CD4-positive, alpha-beta memory T cell (primary cell): ENCODE measurements around the gene UTP11. TPM values are rescaled to one million over a fixed set of nuclear protein-coding genes. Genes with fewer than 3 reads are reported as not detected.

Experiments used
- CTCF ChIA-PET: fragments of 350-600 bp; sonication (Branson Sonifier 250); formaldehyde crosslinking; loops from one replicate; lab custom pipeline; 2021; ENCODE audit warnings: inconsistent platforms; ENCODE audit not compliant: partially characterized antibody; lab: Charles Lee
- POLR2A ChIA-PET: fragments of 350-600 bp; sonication (Branson Sonifier 250); formaldehyde crosslinking; loops from one replicate; lab custom pipeline; 2021; ENCODE audit not compliant: partially characterized antibody; lab: Charles Lee
- DNase-seq, 5 donors: peaks; one replicate each; pipeline versions ENCODE4 v3.0.0 to v3.0.0-alpha.2; 2020 to 2022; ENCODE audit warnings: mixed read lengths in 1 of 5
- H3K27ac ChIP-seq: one replicate; pipeline ENCODE4 v1.7.0; 2013; ENCODE audit warnings: low read depth, low read length
- H3K27me3 ChIP-seq: 2 replicates; pipeline ENCODE4 v1.7.0; 2013; ENCODE audit warnings: mild to moderate bottlenecking, low read length, moderate library complexity; ENCODE audit not compliant: insufficient read depth
- H3K36me3 ChIP-seq: 2 replicates; pipeline ENCODE4 v1.7.0; 2013; ENCODE audit warnings: mild to moderate bottlenecking, low read length, moderate library complexity; ENCODE audit not compliant: insufficient read depth
- H3K4me1 ChIP-seq: 2 replicates; pipeline ENCODE4 v1.7.0; 2013; ENCODE audit warnings: mild to moderate bottlenecking, low read length, moderate library complexity; ENCODE audit not compliant: insufficient read depth
- H3K4me3 ChIP-seq, 2 donors: one replicate each; pipeline ENCODE4 v1.7.0; 2013; ENCODE audit warnings: low read length in 2 of 2, mild to moderate bottlenecking in 1 of 2
- H3K9me3 ChIP-seq, 2 donors: one replicate each; pipeline ENCODE4 v1.7.0; 2013; ENCODE audit warnings: low read length in 2 of 2, control low read depth in 1 of 2; ENCODE audit not compliant: control insufficient read depth in 1 of 2
- H3K27ac Mint-ChIP-seq, 7 donors: one replicate each; pipeline ENCODE4 v1.8.0; 2020 to 2021; ENCODE audit warnings: mixed read lengths in 7 of 7, mild to moderate bottlenecking in 6 of 7, inconsistent platforms in 3 of 7, moderate library complexity in 3 of 7
- H3K27me3 Mint-ChIP-seq, 2 donors: one replicate each; pipeline ENCODE4 v1.8.0; 2020 to 2021; ENCODE audit warnings: mixed read lengths in 2 of 2
- H3K36me3 Mint-ChIP-seq, 2 donors: one replicate each; pipeline ENCODE4 v1.8.0; 2020 to 2021; ENCODE audit warnings: mixed read lengths in 2 of 2, inconsistent platforms in 1 of 2, mild to moderate bottlenecking in 1 of 2
- H3K4me1 Mint-ChIP-seq, 4 donors: one replicate each; pipeline ENCODE4 v1.8.0; 2020 to 2021; ENCODE audit warnings: mixed read lengths in 4 of 4, mild to moderate bottlenecking in 1 of 4
- H3K4me3 Mint-ChIP-seq, 8 donors: one replicate each; pipeline ENCODE4 v1.8.0; 2020 to 2021; ENCODE audit warnings: mixed read lengths in 8 of 8, mild to moderate bottlenecking in 7 of 8, moderate library complexity in 6 of 8, inconsistent platforms in 3 of 8
- H3K9me3 Mint-ChIP-seq, 8 donors: one replicate each; pipeline ENCODE4 v1.8.0; 2020 to 2021; ENCODE audit warnings: mixed read lengths in 8 of 8, mild to moderate bottlenecking in 5 of 8, inconsistent platforms in 3 of 8, moderate library complexity in 1 of 8
- intact Hi-C: fragments of 100-400 bp; cut with micrococcal nuclease; formaldehyde crosslinking; loops from one replicate; pipeline ENCODE4 v1.15.1; 2023
- polyA plus RNA-seq, 2 donors: library from polyadenylated mRNA; unstranded; fragments of 300-500 nt; fragmentation: Illumina TruSeq; gene quantifications; one replicate each; pipeline ENCODE4 v1.2.3, GENCODE V29; 2021
- total RNA-seq, 2 experiments: library from RNA; stranded (reverse); gene quantifications; one replicate each; pipeline ENCODE4 v1.2.3, GENCODE V29; 2021

UTP11 gene
- total and polyA plus RNA-seq, 4 experiments from 2014 or later = 17.3 to 21.9 (median 19.3) TPM

- H3K4me1 Mint-ChIP-seq = peaks cover 19 to 51% (median 33%) of the 10 kb centered on the region in 4 donors
- H3K4me3 ChIP-seq = no peak overlapping the region
- no peaks in the 10 kb centered on the region for H3K27me3 ChIP-seq
- H3K27ac Mint-ChIP-seq = peak overlapping the region in 6 of 7 donors; percentile 42 to 86 (median 62)
- no peaks in the 10 kb centered on the region for H3K9me3 ChIP-seq
- H3K4me3 Mint-ChIP-seq = peak overlapping the region in 1 of 8 donors; percentile 6
- no peaks in the 10 kb centered on the region for H3K36me3 ChIP-seq
- ChIA-PET CTCF (interaction anchor here (1.0 to 15.6 kb wide), 3 partner anchors 9 to 15 kb away, joined by 4 to 192 read pairs (median 5); partner anchors contain the start of gene SF3A3), POLR2A (interaction anchor here (1.0 to 1.2 kb wide), 2 partner anchors 9 to 15 kb away, joined by 3 to 6 read pairs; no protein-coding TSS in a partner anchor)
- peaks cover 0 to 4% (median 0%) of the 10 kb centered on the region in 8 donors for H3K9me3 Mint-ChIP-seq
- intact Hi-C loops = no loop called here
- peaks cover 0 to 10% of the 10 kb centered on the region in 2 donors for H3K36me3 Mint-ChIP-seq
- DNase-seq = peak in 1 of 5 donors; percentile 58
- peaks cover 29% of the 10 kb centered on the region for H3K4me1 ChIP-seq
- H3K27me3 Mint-ChIP-seq = peaks cover 0 to 3% of the 10 kb centered on the region in 2 donors
- H3K27ac ChIP-seq = no peak overlapping the region
Observed at GRCh38 chr1:38009088-38009840, 3.3 kb upstream of the UTP11 start.

- intact Hi-C loops = no loop called here
- Histone ChIP-seq H3K4me3 (no peak overlapping the region), H3K27me3 (no peaks in the 10 kb centered on the region), H3K36me3 (no peaks in the 10 kb centered on the region), H3K4me1 (peaks cover 29% of the 10 kb centered on the region), H3K9me3 (no peaks in the 10 kb centered on the region), H3K27ac (no peak overlapping the region)
- peaks cover 0 to 10% of the 10 kb centered on the region in 2 donors for H3K36me3 Mint-ChIP-seq
- H3K27ac Mint-ChIP-seq = peak overlapping the region in 1 of 7 donors; percentile 61
- no peak for DNase-seq
- peaks cover 16 to 45% (median 29%) of the 10 kb centered on the region in 4 donors for H3K4me1 Mint-ChIP-seq
- H3K9me3 Mint-ChIP-seq = peaks cover 0 to 4% (median 0%) of the 10 kb centered on the region in 8 donors
- H3K4me3 Mint-ChIP-seq = no peak overlapping the region
- POLR2A ChIA-PET = interaction anchor here (1.0 to 1.2 kb wide), 2 partner anchors 9 to 16 kb away, joined by 3 to 6 read pairs; no protein-coding TSS in a partner anchor
- CTCF ChIA-PET = interaction anchor here (0.8 to 15.6 kb wide), 3 partner anchors 9 to 150 kb away, joined by 3 to 192 read pairs (median 5); partner anchors contain the start of genes MTF1 and SF3A3
- H3K27me3 Mint-ChIP-seq = no peaks in the 10 kb centered on the region
Observed at GRCh38 chr1:38009841-38010180, 2.7 kb upstream of the UTP11 start.

- H3K4me1 ChIP-seq = peaks cover 29% of the 10 kb centered on the region
- intact Hi-C loops = no loop called here
- peak overlapping the region; percentile 91 to 100 (median 98) for H3K4me3 Mint-ChIP-seq
- H3K27ac ChIP-seq = peak overlapping the region; percentile 87
- no peak for DNase-seq
- ChIA-PET CTCF (interaction anchor here (0.9 to 15.6 kb wide), 4 partner anchors 9 to 19 kb away, joined by 3 to 192 read pairs (median 4); partner anchors contain the start of gene SF3A3), POLR2A (interaction anchor here (0.9 to 2.8 kb wide), 5 partner anchors 13 to 86 kb away, joined by 3 to 18 read pairs (median 4); partner anchors contain the start of gene SF3A3)
- H3K4me3 ChIP-seq = peak overlapping the region; percentile 72 to 94
- H3K4me1 Mint-ChIP-seq = peaks cover 19 to 46% (median 34%) of the 10 kb centered on the region in 4 donors
- H3K9me3 Mint-ChIP-seq = peaks cover 0 to 4% (median 0%) of the 10 kb centered on the region in 8 donors
- H3K36me3 ChIP-seq = peaks cover 18% of the 10 kb centered on the region
- peak overlapping the region; percentile 92 to 100 (median 99) for H3K27ac Mint-ChIP-seq
- no peaks in the 10 kb centered on the region for H3K27me3 ChIP-seq
- H3K27me3 Mint-ChIP-seq = no peaks in the 10 kb centered on the region
- H3K36me3 Mint-ChIP-seq = peaks cover 15 to 32% of the 10 kb centered on the region in 2 donors
- H3K9me3 ChIP-seq = no peaks in the 10 kb centered on the region
Observed at GRCh38 chr1:38013227-38013622, 691 bp downstream of the UTP11 start.

DNA sequence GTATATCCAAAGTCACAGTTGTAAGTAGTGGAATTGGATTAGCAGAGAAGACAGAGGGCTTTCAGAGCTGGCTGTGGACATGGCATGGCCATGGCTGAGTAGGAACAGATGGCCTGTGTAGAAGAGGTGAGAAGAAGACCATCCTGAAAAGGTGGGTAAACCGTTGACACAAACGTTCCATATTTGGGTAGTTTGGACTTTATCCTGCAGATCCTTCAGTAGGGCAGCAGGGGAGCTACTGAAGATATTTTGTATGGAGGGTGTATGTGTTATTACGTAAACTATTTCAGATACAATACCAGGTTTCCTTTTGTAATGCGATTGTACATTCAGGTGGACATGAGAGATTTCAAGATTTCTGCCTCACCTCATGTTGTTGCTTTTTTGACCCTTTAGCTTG is 1.6 kb downstream of the UTP11 start:
- no peaks in the 10 kb centered on the region for H3K27me3 ChIP-seq
- peak overlapping the region; percentile 13 to 100 (median 95) for H3K4me3 Mint-ChIP-seq
- H3K27ac ChIP-seq = no peak overlapping the region
- peak overlapping the region in 5 of 7 donors; percentile 22 to 100 (median 84) for H3K27ac Mint-ChIP-seq
- no peak overlapping the region for H3K4me3 ChIP-seq
- intact Hi-C loops = no loop called here
- H3K27me3 Mint-ChIP-seq = no peaks in the 10 kb centered on the region
- peaks cover 0 to 4% (median 0%) of the 10 kb centered on the region in 8 donors for H3K9me3 Mint-ChIP-seq
- H3K36me3 Mint-ChIP-seq = peaks cover 24 to 41% of the 10 kb centered on the region in 2 donors
- ChIA-PET CTCF (interaction anchor here (1.6 to 15.6 kb wide), 3 partner anchors 9 to 20 kb away, joined by 3 to 192 read pairs (median 12); partner anchors contain the start of gene SF3A3), POLR2A (interaction anchor here (1.3 to 1.4 kb wide), 2 partner anchors 12 to 21 kb away, joined by 3 to 4 read pairs; no protein-coding TSS in a partner anchor)
- no peak for DNase-seq
- peaks cover 19 to 45% (median 33%) of the 10 kb centered on the region in 4 donors for H3K4me1 Mint-ChIP-seq
- no peaks in the 10 kb centered on the region for H3K9me3 ChIP-seq
- peaks cover 24% of the 10 kb centered on the region for H3K36me3 ChIP-seq
- H3K4me1 ChIP-seq = peaks cover 29% of the 10 kb centered on the region

DNA sequence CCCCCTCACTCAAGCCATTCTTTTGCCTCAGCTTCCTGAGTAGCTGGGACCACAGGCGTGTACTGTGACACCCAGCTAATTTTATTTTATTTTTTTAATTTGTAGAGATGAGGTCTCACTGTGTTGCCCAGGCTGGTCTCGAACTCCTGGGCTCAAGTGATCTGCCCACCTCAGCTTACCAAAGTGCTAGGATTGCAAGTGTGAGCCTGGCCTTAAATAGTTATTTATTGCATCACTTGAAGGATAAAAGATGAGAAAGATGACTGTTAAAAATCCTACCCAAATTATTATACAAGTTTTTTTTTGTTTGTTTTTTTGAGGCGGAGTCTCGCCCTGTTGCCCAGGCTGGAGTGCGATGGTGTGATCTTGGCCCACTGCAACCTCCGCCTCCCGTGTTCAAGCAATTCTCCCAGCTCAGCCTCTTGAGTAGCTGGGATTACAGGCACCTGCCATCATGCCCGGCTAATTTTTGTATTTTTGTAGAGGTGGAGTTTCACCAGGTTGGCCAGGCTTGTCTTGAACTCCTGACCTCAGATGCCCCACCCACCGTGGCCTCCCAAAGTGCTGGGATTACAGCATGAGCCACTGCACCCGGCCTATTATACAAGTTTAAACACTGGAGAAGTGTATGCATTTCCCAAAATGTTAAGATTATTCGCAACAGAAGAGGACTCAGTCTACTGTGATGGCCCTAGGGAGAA is 2.3 kb downstream of the UTP11 start:
- DNase-seq = no peak
- ChIA-PET POLR2A (no interaction called here), CTCF (interaction anchor here (1.6 to 15.6 kb wide), 3 partner anchors 8 to 21 kb away, joined by 3 to 192 read pairs (median 12); partner anchors contain the start of gene SF3A3)
- intact Hi-C loops = no loop called here
- Mint-ChIP-seq H3K27me3 (no peaks in the 10 kb centered on the region), H3K9me3 (peaks cover 0 to 4% (median 0%) of the 10 kb centered on the region in 8 donors), H3K27ac (no peak overlapping the region), H3K4me3 (peak overlapping the region in 2 of 8 donors; percentile 2 to 20), H3K36me3 (peaks cover 24 to 46% of the 10 kb centered on the region in 2 donors), H3K4me1 (peaks cover 19 to 38% (median 31%) of the 10 kb centered on the region in 4 donors)
- Histone ChIP-seq H3K36me3 (peaks cover 28% of the 10 kb centered on the region), H3K4me3 (no peak overlapping the region), H3K4me1 (peaks cover 29% of the 10 kb centered on the region), H3K27ac (no peak overlapping the region), H3K9me3 (no peaks in the 10 kb centered on the region), H3K27me3 (no peaks in the 10 kb centered on the region)

GRCh38 chr1:38015978-38016725 is 3.6 kb downstream of the UTP11 start:
- no peak for DNase-seq
- no peaks in the 10 kb centered on the region for H3K27me3 Mint-ChIP-seq
- H3K27ac ChIP-seq = no peak overlapping the region
- H3K4me3 Mint-ChIP-seq = peak overlapping the region in 1 of 8 donors; percentile 20
- CTCF ChIA-PET = interaction anchor here (0.7 to 15.6 kb wide), 4 partner anchors 9 to 87 kb away, joined by 3 to 192 read pairs (median 10); partner anchors contain the start of gene SF3A3
- H3K4me3 ChIP-seq = no peak overlapping the region
- peaks cover 0 to 4% (median 0%) of the 10 kb centered on the region in 8 donors for H3K9me3 Mint-ChIP-seq
- H3K4me1 ChIP-seq = peaks cover 29% of the 10 kb centered on the region
- intact Hi-C loops = no loop called here
- H3K4me1 Mint-ChIP-seq = peaks cover 19 to 36% (median 29%) of the 10 kb centered on the region in 4 donors
- no peaks in the 10 kb centered on the region for H3K27me3 ChIP-seq
- peaks cover 37% of the 10 kb centered on the region for H3K36me3 ChIP-seq
- H3K9me3 ChIP-seq = no peaks in the 10 kb centered on the region
- POLR2A ChIA-PET = no interaction called here
- H3K36me3 Mint-ChIP-seq = peaks cover 30 to 55% of the 10 kb centered on the region in 2 donors
- peak overlapping the region in 1 of 7 donors; percentile 29 for H3K27ac Mint-ChIP-seq
